DMS153 treated with DMSO at 0.1 percent for 48 hours (cell line): Measurements from ENCODE around the gene ADAM15.

Experiments
- DNase-seq: peaks from one replicate; lab custom pipeline; 2025; ENCODE audit not compliant: unreplicated experiment; lab: John Stamatoyannopoulos, UW

The ADAM15 gene

GRCh38 chr1:155070158-155070621, 19.1 kb downstream of the ADAM15 start:
- DNase-seq: no peak

- peak; percentile 70 for DNase-seq
These were observed 19.8 kb downstream of the ADAM15 start for GRCh38 chr1:155070721-155071569.

DNA sequence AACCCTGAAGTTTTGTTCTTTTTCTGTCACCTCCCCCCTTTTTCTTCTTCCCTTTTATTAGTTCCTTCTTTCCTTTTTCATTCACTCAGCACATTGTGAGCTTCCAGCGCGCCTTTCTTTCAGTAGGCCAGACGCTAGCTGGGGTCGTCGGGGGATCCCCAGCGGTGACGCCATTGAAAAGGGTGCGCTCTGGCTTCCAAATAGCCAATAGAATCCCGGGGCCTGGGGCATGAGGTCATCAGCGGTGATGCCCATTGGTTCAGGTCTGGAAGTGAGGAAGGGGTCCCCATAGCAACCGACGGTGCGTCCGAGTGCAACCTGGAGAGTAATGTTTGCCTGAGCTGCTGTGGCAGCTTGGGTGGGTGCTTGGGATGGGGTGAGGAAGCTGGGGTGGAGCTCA, 20.6 kb downstream of the ADAM15 start:
- DNase-seq: peak; percentile 73

DNA sequence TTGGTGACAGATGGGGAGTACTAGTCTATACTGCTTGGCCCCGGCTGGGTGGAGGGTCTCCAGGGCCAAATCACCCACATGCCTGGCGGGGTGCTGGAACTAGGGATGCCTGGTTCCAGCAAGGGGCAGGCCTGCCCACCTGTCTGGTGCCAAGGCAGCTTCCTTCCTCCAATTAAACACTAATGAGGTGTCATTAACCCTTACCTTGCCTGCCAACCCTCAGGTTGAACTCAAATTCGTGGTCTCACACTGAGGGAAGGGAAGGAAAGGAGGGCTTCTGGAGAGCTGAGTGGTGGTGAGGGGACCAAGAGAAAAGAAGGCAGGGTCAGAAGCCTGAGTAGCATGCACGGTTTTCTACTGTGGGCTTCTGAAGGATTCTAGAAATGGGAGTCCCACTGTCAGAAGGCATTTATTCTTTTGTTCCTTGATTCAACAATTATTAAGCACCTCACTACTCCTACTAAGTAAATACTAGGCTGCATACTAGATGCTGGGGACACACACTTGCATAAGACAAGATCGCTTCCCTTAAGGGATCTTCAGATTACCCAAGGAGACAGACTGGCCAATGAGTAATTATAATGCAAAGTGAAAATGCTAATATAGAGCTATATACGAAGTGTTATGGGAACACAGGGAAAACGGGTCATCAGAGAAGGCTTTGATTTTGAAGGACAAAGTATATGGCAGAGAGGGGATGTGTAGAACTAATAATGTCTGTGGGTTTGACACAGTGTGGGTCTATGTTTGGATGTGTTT, 21.6 kb downstream of the ADAM15 start:
- no peak for DNase-seq

- DNase-seq: no peak
These were observed 22.5 kb downstream of the ADAM15 start for GRCh38 chr1:155073377-155074242.

GRCh38 chr1:155075535-155075934, 24.4 kb downstream of the ADAM15 start:
- DNase-seq: peak; percentile 80

GRCh38 chr1:155076371-155076770, 25.3 kb downstream of the ADAM15 start:
- no peak for DNase-seq

- no peak for DNase-seq
These were observed 26.2 kb downstream of the ADAM15 start for GRCh38 chr1:155077346-155077745.

DNA sequence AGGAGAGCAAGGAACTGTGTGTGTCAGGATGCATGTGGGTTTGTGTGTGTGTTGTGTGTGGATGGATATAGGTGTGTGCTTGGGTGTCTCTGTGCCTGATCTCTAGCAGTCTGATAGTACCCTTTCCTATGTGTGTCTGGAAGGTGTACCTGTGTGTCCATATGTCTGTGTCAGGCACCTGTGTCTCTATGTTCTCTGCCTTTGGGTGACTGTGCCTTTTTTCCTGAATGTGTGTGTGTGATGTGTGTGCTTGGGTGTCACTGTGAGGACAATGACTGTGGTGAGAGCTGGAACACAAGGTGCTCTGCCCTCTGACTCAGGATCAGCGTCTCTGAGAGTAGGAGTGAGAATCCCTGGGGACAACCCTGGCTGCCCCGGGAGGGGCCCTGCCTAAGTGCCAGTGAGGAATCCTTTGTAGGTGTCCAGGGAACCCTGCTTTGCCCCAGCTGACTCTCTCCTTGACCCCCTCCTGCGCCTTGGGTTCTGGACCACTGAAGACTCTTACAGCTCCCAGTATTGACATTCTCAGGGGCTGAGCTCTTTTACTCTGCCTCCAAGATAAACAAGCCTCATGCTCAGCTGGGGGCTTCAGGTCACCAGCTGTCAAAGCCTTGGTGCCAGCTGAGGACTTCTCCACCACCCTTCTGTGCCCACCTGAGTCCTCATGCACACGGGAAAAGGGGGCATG, 26.8 kb downstream of the ADAM15 start:
- no peak for DNase-seq

- DNase-seq: no peak
These were observed 27.5 kb downstream of the ADAM15 start, which contains the start of gene EFNA3 for GRCh38 chr1:155078469-155079209. Gene EFNA3 (plus strand): TSS chr1:155078837. CDS start chr1:155078942, 105 bp downstream.

- no peak for DNase-seq
These were observed 28.0 kb downstream of the ADAM15 start for GRCh38 chr1:155079210-155079486.

DNA sequence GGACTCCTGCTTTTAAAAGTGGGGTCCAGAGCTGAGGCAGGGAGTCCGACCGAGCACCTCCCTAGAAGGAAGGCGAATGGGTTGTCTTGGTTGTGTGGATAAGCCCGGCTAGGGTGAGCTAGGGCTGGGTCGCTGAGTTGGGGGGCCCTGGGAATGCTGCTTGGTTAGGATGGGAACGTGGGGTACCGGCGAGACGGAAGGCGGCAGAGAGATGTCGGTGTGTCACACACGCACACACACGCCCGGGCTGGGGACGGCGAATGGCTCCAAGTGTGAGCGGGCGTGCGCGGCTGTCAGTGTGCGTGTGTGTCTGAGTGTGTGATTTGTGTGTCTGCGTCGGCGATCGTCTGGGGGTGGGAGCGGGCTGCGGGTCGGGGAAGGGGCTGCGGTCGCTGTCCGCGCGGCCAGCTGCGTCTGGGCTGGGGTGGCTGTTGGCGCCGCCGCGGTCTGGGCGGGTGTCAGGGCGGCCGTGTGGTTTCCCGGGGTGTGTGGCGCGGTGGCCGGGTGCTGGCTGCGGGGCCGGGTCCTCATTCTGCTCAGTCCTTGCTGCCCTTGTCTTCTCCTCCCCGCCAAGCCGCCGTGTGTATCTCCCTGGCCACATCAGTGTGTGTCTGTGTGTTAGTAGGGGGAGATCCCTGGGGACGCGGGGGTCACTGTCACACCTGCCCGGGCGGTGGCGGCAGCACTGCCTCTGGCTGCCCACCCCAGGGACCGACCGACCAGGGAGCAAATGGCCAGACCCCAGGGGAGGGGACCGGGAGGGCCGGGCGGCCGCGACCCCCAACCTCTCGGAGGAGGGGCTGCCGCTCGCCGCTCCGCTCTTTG, 28.6 kb downstream of the ADAM15 start:
- DNase-seq: no peak

DNA sequence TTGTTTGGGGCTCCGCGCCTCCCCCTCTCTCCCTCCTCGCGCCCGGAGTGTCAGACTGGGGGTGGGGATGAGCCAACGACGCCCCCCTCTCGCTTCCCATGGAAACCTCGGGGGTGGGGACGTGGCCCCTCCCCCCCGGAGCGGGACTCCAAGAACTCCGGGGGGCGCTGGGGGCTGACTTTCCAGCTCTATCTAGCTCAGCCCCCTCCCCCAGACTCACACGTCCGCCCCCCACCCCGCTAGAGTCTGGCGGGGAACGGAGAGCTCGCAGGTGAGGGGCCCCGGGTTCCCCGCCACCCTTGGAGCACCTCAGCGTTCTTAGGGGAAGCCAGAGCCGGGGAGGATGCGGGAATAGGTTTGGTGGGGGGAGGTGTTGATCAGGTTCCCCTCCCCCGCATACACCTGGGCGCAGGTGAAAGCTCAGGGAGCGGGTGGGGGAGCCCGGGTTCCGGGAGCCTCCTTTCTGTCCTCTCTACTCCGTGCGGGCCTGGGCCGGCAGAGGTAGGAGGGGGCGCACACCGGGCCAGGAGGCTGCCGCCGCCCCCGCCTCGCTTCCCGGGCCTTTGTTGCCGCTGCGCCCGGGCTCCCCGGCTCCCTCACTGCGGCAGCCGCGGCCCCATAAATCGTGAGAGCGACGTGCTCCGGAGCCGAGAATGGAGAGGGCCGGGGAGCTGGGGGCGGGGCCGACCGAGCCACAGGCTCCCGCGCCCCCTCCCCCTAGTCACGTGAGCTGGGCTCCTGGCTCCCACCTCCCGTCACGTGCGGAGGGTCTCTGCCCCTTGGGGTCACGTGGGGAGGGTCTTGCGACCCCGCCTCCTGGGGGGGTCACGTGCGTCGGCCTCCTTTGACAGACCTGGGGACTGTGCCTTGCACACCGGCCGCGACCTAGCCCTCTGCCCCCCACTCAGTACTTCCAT, 29.5 kb downstream of the ADAM15 start:
- no peak for DNase-seq

DNA sequence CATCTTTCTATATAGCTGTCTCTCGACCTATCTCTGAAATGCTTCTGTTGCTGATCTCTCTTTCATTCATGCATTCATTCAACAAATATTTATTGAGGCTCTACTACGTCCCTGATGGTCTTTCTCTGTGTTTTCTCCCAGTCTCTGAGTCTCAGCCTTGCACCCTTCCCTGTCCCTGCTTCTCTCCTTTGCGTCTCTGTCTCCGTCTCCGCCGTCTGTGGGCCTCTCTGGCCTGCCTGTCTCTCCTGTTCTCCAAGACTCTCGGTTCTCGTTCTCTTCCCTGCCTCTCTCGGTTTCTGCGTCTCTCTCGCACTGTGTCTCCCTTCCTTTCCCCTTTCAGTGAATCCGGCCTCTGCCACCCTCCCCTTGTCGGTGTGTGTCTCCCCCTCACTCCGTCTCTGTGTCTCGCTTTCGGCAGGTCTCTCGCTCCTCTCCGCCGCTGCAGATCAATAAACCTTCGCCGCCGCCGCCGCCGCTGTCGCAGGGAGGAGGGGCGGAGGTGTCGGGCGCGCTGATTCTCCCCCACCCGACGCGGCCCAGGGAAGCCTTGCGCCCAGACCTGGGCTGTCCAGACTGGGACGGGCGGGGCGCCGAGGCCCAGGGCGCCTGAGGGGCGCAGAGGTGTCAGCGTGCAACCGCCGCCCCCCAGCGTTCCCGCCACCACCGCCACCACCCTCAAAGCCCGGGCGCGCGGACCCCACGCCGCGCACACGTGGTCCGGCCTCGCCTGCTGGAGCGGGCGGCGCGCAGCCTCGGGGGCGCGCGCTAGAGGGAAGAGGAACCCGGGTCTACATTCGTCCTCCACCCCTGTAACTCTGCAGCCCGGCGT, 30.6 kb downstream of the ADAM15 start:
- DNase-seq: no peak

GRCh38 chr1:155082301-155083051, 31.4 kb downstream of the ADAM15 start:
- DNase-seq: no peak

DNA sequence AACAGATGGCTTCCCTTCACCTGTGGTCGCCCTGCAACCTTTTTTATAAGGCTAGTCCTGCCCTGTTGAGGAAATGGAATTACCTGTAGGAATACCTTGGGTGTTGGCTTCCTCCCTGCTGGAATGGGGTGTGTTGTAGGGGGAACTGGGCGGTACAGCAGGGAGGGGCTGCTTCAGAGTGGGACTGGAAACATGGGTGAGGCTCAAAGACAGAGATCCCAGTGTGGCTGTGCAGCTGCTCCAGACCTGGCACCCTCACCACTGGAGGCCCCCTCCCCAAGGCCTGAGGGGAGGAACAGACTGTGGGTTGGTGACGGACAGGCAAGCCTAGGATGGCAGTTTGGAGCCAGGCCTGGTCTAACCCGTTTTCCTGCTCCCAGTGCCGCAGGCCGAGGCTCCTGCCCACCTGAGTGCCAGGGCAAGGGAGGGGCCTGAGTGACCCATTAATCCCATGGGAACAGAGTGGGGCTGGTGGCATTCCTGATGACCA, 32.0 kb downstream of the ADAM15 start:
- DNase-seq: no peak
